IPS-18c (cell line): ENCODE measurements around the gene CDCA8.

ENCODE experiments used
- H3K4me3 ChIP-seq: 2 replicates; pipeline ENCODE4 v1.7.0; 2013; ENCODE audit warnings: low read depth, mild to moderate bottlenecking, low read length, moderate library complexity; ENCODE audit not compliant: insufficient read depth
- H3K9me3 ChIP-seq: one replicate; pipeline ENCODE4 v1.6.1; 2013; ENCODE audit warnings: mild to moderate bottlenecking, low read length, moderate library complexity; ENCODE audit not compliant: control insufficient read depth, insufficient read depth

The CDCA8 gene

GRCh38 chr1:37697737-37698136, 5.4 kb downstream of the CDCA8 start:
- Histone ChIP-seq H3K9me3 (no peaks in the 10 kb centered on the region), H3K4me3 (no peak overlapping the region)

DNA sequence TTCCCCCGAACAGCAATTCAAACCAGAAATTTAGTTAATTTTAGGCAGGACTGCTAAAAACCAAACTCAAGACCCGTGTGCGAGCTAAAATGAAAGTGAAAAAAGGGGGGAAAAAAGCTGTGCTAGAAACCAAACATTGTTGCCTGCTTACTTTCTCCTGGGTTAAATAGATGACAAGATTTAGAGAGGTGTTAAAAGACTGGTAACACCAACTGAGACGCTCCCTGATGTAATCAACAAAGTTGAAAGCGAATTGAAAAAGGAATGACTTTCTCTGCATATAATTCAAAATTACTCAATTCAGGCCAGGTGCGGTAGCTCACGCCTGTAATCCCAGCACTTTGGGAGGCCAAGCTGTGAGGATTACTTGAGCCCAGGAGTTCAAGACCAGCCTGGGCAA, 6.8 kb downstream of the CDCA8 start:
- Histone ChIP-seq H3K4me3 (no peak overlapping the region), H3K9me3 (no peaks in the 10 kb centered on the region)

DNA sequence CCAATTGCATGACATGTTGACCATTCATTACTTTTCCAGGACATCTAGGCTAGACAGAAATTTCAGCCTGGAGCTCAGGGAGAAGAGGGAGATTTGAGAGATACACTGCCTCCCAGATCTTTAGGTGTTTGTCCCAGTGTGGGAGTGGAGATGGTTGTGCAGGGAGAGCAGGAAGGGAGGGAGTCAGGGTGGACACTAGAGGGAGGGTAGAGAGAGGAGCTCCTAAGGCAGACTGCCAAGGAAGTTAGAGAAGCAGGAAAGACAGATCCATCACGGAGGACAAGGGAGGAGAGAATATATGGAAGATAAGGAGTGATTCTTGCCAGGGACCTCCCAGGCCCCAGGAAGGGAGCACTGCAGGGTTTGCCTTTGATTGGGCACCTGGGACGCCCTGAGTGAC, 8.7 kb downstream of the CDCA8 start:
- H3K9me3 ChIP-seq = no peaks in the 10 kb centered on the region
- H3K4me3 ChIP-seq = no peak overlapping the region

DNA sequence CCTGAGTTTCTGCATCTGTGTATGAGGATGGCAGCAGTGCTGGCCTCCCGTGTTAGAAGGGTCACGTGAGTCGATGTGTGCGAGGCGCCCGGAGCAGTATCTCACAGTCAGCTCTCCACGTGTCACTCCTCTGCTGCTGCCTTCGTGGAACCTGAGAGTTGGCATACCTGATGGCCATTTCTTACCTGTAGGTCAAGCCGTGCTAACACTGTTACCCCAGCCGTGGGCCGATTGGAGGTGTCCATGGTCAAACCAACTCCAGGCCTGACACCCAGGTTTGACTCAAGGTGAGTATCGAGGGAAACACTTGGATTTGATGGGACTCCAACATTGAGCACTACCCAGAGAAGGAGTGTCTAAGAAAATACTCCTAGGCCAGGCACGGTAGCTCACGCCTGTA, 10.7 kb downstream of the CDCA8 start:
- Histone ChIP-seq H3K4me3 (no peak overlapping the region), H3K9me3 (no peaks in the 10 kb centered on the region)

GRCh38 chr1:37704966-37705365, 12.7 kb downstream of the CDCA8 start:
- Histone ChIP-seq H3K4me3 (no peak overlapping the region), H3K9me3 (no peaks in the 10 kb centered on the region)

GRCh38 chr1:37705399-37705798, 13.1 kb downstream of the CDCA8 start:
- Histone ChIP-seq H3K9me3 (no peaks in the 10 kb centered on the region), H3K4me3 (no peak overlapping the region)

- H3K4me3 ChIP-seq = no peak overlapping the region
- H3K9me3 ChIP-seq = no peaks in the 10 kb centered on the region
These were observed 16.2 kb downstream of the CDCA8 start for GRCh38 chr1:37708471-37708870.

DNA sequence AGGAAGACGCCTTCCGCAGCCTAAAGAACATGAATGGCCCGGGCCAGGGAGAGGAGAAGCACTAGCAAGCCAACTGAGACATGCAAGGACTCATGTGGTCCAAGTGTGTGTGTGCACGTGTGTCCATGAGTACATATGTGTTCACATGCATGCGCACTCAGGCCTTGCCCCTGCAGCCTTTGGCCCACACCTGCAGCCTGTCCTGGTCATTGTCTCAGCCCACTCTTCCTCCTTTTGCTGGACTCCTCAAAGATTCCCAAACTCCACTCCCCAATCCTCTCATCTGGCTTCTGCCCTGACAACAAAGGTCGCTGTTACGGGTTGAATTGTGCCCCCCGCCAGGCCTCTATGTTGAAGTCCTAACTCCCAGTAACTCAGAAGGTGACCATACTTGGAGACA, 21.9 kb downstream of the CDCA8 start:
- H3K9me3 ChIP-seq = no peaks in the 10 kb centered on the region

DNA sequence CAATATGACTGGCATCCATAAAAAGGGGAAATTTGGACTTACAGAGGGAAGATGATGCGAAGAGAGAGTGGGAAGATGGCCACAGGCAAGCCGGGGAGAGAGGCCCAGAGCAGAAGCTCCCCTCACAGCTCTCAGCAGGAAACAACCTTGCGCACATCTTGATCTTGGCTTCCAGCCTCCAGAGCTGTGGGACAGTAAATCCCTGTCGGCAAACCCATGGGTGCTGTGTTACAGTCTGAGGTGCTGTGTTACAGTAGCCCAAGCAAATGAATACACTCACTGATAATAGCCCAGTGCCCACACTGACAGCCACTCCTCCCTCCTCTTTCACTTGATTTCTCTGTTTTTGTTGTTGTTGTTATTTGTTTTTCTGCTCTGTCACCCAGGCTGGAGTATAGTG, 22.4 kb downstream of the CDCA8 start:
- H3K4me3 ChIP-seq = no peak overlapping the region
- H3K9me3 ChIP-seq = no peaks in the 10 kb centered on the region

More for the DNA sequence above, 21.9 kb downstream of the CDCA8 start:
- no peak overlapping the region for H3K4me3 ChIP-seq

DNA sequence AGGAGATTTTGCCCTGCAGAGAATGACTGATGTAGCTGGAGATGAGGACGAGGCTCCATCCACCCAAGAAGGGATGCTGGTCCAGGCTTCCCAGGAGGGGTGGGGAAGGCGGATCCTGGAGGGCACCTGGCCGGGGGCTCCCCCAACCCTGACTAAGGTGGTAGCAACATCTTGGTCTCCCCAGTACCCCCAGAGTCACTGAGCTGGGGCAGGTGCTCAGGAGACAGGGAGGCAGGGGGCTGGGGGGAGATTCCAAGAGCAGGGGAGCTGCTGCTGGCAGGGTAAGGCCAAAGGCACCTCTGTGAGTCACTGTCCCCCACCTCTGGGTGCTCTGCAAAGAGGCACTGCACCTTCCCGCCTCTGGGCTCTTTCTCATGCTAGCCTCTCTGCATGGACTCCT, 24.0 kb downstream of the CDCA8 start:
- no peak overlapping the region for H3K4me3 ChIP-seq

DNA sequence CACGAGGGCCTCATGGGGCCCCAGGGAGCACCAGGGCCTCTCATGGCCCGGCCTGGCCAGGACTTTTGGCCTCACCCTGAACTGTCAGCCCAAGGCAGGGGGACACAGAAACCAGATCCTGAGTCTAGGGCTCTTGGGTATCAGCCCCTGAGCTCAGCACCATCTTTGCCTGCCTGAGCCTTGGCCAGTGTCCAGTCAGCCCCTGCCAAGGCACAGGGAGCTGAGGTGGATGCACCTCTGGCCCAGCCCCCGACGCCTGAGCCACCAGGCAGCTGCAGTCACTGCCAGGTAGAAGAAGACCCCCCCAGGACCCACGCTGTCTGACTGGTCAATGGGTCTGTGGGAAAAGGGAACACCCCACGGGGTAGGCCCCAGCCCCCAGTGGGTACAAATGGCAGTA, 25.3 kb downstream of the CDCA8 start:
- Histone ChIP-seq H3K4me3 (no peak overlapping the region), H3K9me3 (no peaks in the 10 kb centered on the region)

More for the DNA sequence above, 24.0 kb downstream of the CDCA8 start:
- no peaks in the 10 kb centered on the region for H3K9me3 ChIP-seq

DNA sequence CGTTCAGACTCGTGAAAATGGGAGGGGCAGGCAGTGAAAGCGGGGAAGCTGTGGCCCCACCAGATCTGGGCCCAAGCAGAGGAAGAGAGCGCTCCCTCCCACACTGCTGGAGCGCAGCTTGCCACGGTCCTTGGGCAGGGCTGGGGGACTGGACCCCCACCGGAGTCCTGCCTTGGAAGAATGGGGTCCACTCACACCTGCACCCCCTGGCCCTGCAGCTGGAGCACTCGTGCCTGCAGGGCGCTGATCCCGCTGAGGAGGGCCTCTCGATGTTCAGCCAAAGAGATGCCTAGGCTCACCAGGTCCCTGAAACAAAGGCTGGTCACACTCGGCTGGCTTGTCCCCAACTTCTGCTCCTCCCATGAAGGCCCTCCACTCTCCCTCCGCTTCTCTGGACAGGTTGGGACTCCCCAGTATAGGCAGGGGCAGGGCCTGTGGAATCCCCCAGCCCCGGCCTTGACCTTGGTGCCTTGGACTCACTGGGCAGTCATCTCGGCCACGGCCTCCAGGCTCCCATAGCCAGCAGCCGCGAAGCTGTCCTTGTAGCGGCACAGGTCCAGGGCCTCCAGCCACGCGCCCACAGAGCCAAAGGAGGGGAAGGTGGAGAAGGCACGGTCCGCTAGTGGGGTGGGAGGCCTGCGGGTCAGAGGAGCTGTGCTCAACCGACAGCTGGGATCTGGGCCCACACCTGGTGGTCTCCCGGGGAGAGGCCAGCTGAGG, 26.0 kb downstream of the CDCA8 start:
- H3K9me3 ChIP-seq = no peaks in the 10 kb centered on the region
- no peak overlapping the region for H3K4me3 ChIP-seq

DNA sequence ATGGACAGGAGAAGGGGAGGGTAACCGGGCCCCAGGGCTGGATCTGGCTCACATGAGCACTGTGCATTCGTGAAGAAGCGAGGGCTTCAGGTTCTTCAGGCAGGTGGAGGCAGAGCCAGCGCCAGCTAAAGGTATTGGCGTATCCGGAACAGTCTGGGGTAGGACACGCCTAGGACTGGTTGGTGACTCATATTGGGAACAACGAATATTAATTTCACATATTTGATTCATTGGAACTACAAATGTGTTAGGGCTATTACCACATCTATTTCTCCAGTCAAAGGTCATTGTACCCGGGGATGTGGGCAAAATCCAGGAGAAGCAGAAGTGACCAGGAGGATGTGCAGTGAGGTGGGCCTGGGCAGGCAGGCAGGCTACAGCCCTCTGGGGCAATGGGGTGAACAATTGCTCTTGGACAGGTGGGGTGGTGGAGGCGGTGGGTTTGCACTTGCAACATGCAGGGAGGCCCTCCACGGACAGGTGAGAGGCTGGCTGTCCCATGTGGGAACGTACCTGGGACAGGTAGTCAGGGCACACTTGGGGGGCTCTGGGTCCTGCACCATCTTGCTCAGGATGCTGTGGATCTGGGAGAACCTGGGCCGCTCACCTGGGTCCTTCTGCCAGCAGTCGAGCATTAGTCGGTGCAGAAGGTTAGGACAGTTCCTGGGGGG, 26.7 kb downstream of the CDCA8 start:
- Histone ChIP-seq H3K4me3 (no peak overlapping the region), H3K9me3 (no peaks in the 10 kb centered on the region)

DNA sequence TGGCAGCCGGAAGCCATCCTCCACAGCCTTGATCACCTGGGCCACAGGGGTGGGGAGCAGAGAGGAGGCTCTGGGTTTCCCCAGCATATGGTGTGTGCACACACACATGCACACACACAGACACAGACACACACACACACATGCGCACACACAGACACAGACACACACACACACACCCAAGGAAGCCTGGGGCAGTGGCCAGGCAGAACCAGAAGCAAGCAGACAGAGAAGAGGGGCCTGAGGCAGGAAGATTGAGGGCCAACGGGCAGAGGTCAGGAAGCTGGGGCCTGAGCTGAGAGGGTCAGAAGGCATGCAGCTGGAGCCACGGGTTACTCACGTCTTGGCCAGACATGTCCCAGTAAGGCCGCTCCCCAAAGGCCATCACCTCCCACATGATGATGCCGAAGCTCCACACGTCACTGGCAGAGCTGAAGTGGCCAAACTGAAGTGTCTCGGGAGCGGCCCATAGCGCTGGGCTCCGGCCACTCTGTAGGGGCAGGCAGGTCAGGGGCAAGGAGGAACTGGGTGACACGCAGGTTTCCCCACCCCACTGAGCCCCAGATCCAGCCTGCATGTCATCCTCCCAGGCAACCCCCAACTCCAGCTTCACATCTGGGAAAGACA, 27.4 kb downstream of the CDCA8 start:
- H3K4me3 ChIP-seq = no peak overlapping the region

DNA sequence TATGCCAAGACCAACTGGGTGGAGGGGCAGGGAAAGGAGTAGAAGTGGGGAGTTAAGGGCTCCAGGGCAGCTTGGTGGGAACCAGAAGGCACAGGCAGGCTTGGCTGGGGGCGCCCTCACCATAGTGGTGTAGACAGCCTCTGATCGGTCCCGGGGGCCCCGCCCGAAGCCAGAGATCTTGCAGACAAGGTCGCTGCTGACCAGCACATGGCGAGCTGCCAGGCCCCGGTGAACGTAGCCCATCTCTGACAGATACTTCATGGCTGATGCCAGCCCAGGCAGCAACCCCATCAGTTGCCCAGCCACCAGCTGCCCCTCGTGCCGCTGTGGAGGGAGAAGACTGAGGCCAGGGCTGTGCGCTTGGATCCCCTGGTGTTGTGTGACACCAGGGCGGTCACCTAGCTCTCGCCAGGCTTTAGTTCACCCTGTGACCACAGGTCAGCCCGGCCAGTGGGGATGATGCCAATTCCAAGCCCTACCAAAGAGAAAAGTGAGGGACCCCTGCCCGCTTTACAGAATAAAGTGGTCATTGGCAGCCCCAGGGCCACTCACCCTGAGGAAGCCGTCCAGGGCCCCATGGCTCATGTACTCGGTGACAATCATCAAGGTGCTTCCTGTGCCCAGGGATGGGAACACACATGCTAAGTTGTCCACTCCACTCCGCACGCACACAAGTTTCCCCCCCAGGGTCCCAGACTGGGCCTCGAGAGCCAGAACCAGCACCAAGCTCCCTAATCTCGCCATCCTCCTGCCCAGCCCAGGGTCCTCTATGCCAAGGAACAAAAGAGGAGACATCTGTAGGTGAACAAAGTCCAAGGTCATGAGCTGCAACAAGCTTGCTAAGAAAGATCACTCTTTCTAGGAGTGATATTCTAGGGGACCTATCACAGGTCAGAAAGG, 28.2 kb downstream of the CDCA8 start:
- Histone ChIP-seq H3K4me3 (no peak overlapping the region), H3K9me3 (no peaks in the 10 kb centered on the region)

More for the DNA sequence above, 27.4 kb downstream of the CDCA8 start:
- no peaks in the 10 kb centered on the region for H3K9me3 ChIP-seq

- Histone ChIP-seq H3K4me3 (no peak overlapping the region), H3K9me3 (no peaks in the 10 kb centered on the region)
These were observed 29.2 kb downstream of the CDCA8 start for GRCh38 chr1:37721565-37721964.
